ENCODE measurements around the gene VPS16.

Gene VPS16

DNA sequence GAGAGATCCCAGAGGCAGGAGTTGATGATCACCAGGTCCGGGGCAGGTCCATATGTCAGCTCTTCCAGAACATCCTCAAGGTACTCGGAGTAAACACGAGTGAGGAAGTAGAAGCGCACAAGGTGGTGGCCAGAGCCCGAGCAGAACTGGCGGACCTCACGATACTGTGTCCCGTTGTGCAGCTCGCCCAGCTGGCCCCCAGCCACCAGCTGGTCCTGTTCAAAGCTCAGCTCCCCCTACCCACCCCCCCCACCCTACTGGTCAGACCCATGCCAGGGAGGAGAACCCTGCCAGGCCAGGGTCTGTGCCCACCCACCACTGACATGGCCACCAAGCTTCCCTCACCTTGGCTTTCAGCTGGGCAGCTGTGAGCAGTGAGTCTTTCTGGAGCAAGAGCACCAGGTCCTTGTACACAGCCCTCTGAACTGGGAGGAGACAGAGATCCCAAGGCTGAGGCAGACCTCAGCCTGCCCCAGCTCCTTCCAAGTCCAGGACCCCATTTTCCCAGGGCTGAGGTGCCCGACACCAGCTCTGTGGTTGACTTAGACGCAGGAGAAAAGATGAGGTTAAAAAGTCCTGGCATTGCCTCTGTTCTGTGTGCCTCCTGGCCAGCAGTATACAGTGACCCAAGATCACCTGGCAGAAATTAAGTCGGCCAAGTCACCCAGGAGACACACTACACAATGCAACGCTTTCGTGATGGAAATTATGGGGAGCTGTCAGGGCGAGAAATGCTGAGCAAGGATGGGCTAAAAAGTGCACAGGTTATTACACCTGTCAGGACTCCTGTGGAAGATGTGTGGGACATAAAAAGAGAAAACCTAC lies 1.5 kb upstream of the VPS16 start:
- DNase-seq (ENCODE audit: low spot score in 2 of 2) (no peak), ATAC-seq (no peak)
- Mint-ChIP-seq H3K36me3 (peaks cover 24% of the 10 kb centered on the region), H3K4me3 (peak overlapping the region; percentile 73), H3K9me3 (peaks cover 2% of the 10 kb centered on the region), H3K4me1 (peaks cover 29% of the 10 kb centered on the region), H3K27ac (peak overlapping the region; percentile 94)

DNA sequence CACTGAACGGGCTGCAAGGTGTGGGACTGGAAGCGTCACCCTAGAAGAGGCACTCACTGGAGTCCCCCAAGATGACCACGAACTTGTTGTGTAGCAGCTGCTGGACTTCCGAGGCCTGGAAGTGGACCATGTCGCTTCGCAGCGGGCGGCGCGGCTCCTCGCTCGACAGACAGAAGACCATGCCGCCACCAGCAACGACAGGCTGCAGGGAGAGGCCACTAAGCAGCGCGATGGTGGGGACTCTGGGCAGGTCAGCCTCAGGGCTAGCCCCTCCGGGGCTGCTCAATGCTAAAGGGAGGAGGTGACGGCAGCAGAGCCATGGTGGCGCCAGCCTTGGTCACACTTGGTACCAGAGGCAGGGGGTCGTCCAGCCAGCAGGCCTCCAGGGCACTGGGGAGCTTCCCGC lies 810 bp upstream of the VPS16 start:
- peaks cover 2% of the 10 kb centered on the region for H3K9me3 Mint-ChIP-seq
- peaks cover 24% of the 10 kb centered on the region for H3K36me3 Mint-ChIP-seq
- H3K4me3 Mint-ChIP-seq, result peak overlapping the region; percentile 73
- DNase-seq (ENCODE audit: low spot score in 2 of 2) (no peak), ATAC-seq (no peak)
- H3K27ac Mint-ChIP-seq, result peak overlapping the region; percentile 94
- H3K4me1 Mint-ChIP-seq, result peaks cover 36% of the 10 kb centered on the region

DNA sequence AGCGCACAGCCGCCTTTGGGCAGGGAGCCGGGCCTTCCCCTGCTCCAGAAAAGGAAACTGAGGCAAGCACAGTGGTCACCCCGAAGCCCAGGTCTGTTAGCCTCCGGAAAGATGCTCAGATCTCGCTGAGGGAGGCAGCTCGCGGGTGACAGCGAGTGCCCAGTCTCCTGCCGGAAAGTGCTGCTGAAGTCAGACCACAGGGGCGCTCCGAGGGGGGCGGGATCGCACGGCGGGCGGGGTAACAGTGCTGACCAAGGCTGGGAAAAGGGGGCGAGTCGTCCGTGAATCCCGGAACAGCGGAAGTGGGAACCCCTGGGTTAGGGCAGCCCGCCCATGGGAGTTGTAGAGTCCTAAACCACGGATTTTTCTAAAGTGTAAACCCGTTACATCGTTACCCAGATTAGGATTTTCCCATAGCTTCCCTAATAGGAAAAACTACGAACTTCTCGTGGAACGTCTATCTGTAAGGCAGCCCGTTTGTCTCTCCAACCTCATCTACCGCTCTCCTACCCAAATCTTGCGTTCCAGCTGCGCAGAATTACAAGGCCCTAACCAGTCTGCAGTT lies 504 bp downstream of the VPS16 start:
- H3K9me3 Mint-ChIP-seq, result peaks cover 2% of the 10 kb centered on the region
- H3K27ac Mint-ChIP-seq, result peak overlapping the region; percentile 90
- peaks cover 24% of the 10 kb centered on the region for H3K36me3 Mint-ChIP-seq
- H3K4me3 Mint-ChIP-seq, result peak overlapping the region; percentile 73
- ATAC-seq (peak; percentile 57), DNase-seq (ENCODE audit: low spot score in 2 of 2) (peak; percentile 29 to 80)
- H3K4me1 Mint-ChIP-seq, result peaks cover 43% of the 10 kb centered on the region

DNA sequence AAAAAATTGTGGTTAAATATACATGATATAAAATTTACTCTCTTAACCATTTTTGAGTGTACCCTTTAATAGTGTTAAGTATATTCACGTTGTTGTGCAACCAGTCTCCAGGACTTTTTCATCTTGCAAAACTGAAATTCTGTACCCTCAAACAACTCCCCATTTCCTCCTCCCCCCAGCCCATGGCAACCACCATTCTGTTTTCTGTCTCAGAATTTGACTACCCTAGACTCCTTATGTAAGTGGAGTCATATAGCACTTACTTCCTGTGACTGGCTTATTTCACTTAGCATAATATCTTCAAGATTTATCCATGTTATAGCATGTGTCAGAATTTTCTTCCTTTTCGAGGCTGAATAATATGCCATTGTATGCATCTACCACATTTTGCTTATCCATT lies 5.1 kb downstream of the VPS16 start:
- peak; percentile 68 for ATAC-seq
- H3K36me3 Mint-ChIP-seq, result peaks cover 5% of the 10 kb centered on the region
- H3K4me3 Mint-ChIP-seq, result no peak overlapping the region
- H3K4me1 Mint-ChIP-seq, result peaks cover 32% of the 10 kb centered on the region
- H3K9me3 Mint-ChIP-seq, result no peaks in the 10 kb centered on the region
- no peak overlapping the region for H3K27ac Mint-ChIP-seq
- DNase-seq (ENCODE audit: low spot score in 2 of 2), result no peak

DNA sequence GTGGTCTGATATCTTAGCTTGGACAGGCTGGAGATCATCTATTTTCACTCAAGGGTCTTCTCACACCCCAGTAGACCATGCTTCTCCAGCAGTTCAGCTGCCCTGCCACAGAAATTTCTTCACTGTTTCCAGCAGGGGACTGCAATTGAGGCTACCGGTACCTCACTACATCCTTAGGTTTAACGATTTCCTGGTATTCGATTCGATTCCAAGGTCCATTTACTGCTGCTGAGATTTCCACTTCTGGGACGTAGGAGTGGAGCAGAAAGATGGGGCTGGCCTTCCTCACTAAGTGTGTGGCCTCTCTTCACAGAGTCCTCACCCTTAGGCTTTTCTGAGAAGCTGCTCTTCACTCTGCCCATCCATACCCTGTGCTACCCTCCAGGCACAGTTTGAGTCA lies 6.2 kb downstream of the VPS16 start:
- Mint-ChIP-seq H3K4me3 (no peak overlapping the region), H3K4me1 (peaks cover 28% of the 10 kb centered on the region), H3K27ac (peak overlapping the region; percentile 67), H3K36me3 (peaks cover 5% of the 10 kb centered on the region), H3K9me3 (no peaks in the 10 kb centered on the region)
- no peak for ATAC-seq
- DNase-seq (ENCODE audit: low spot score in 2 of 2), result no peak

DNA sequence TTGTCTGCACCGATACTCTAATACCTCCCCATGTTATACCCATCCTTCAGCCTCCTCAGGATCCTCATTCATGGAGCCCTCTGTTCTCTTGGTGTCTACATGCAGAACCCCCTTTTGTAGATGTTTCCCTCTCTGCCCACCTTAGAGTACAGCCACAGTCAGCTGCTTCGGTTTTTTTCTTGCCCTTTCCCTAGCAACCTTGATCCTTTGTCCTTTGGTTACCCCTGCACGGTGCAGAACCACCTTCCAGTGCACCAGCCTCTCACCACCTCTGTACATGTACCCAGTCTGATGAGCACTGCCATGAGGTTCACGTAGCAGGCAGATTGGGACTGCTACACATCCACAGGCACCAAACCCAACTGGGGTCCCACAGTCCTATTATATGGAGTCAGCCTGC lies 7.3 kb downstream of the VPS16 start:
- Mint-ChIP-seq H3K36me3 (peaks cover 5% of the 10 kb centered on the region), H3K4me3 (no peak overlapping the region), H3K27ac (peak overlapping the region; percentile 67), H3K9me3 (no peaks in the 10 kb centered on the region), H3K4me1 (peaks cover 34% of the 10 kb centered on the region)
- DNase-seq (ENCODE audit: low spot score in 2 of 2) (no peak), ATAC-seq (no peak)

DNA sequence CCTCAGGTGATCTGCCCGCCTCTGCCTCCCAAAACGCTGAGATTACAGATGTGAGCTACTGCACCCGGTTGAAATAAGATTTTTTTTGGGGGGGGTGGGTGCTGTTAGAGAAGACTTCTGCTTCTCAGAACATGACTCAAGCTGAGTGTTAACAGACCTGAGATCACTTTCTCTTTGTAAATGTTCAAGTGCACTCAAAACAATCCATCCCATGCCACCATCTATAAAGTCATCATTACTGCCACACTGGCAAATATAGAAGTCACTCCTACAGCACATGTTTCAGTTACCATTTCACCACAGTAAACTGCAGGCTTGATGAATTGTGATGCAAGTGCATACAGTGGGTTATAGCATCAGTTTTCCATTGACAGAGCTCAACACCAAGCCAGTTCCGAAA lies 9.0 kb downstream of the VPS16 start:
- Mint-ChIP-seq H3K27ac (no peak overlapping the region), H3K9me3 (no peaks in the 10 kb centered on the region), H3K36me3 (no peaks in the 10 kb centered on the region), H3K4me3 (no peak overlapping the region), H3K4me1 (peaks cover 33% of the 10 kb centered on the region)
- ATAC-seq (peak; percentile 57), DNase-seq (ENCODE audit: low spot score in 2 of 2) (no peak)

DNA sequence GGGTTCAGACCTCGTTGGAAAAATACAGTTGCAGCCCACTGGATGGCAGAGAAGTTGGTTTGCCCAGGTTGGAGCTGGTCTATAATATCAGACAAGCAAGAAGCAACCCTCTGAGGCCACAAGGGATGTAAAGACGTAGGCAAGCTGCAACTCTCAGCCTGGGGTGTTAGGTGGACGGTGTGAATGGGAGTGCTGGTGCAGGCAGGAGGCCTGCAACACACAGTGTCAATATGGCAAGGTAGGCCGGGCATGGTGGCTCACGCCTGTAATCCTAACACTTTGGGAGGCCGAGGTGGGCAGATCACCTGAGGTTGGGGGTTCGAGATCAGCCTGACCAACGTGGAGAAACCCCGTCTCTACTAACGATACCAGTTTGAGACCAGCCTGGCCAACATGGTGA lies 10.5 kb downstream of the VPS16 start:
- no peak overlapping the region for H3K4me3 Mint-ChIP-seq
- no peak for DNase-seq (ENCODE audit: low spot score in 2 of 2)
- H3K4me1 Mint-ChIP-seq, result peaks cover 24% of the 10 kb centered on the region
- no peaks in the 10 kb centered on the region for H3K9me3 Mint-ChIP-seq
- no peak for ATAC-seq
- no peaks in the 10 kb centered on the region for H3K36me3 Mint-ChIP-seq
- no peak overlapping the region for H3K27ac Mint-ChIP-seq

DNA sequence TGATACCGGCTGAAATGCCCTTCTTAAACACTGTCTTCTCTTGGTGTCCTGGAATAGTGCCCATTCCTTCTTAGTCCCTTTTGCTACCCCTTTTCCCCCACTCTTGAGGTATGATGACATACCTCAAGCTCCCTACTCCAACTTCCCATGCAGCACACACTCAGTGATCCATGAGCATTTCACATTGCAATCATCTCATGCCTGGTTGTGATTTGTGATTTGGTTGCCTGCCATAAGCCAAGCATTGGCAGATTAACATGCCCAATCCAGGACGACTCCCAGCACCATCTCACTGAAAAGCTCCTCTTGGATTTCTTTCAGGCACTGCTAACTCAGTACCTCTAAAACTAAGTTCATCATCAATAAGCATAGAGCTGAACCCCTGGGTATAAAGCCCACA lies 18.0 kb downstream of the VPS16 start:
- no peaks in the 10 kb centered on the region for H3K9me3 Mint-ChIP-seq
- peaks cover under 1% of the 10 kb centered on the region for H3K4me1 Mint-ChIP-seq
- DNase-seq (ENCODE audit: low spot score in 2 of 2) (no peak), ATAC-seq (no peak)
- H3K27ac Mint-ChIP-seq, result no peak overlapping the region
- no peak overlapping the region for H3K4me3 Mint-ChIP-seq
- no peaks in the 10 kb centered on the region for H3K36me3 Mint-ChIP-seq

DNA sequence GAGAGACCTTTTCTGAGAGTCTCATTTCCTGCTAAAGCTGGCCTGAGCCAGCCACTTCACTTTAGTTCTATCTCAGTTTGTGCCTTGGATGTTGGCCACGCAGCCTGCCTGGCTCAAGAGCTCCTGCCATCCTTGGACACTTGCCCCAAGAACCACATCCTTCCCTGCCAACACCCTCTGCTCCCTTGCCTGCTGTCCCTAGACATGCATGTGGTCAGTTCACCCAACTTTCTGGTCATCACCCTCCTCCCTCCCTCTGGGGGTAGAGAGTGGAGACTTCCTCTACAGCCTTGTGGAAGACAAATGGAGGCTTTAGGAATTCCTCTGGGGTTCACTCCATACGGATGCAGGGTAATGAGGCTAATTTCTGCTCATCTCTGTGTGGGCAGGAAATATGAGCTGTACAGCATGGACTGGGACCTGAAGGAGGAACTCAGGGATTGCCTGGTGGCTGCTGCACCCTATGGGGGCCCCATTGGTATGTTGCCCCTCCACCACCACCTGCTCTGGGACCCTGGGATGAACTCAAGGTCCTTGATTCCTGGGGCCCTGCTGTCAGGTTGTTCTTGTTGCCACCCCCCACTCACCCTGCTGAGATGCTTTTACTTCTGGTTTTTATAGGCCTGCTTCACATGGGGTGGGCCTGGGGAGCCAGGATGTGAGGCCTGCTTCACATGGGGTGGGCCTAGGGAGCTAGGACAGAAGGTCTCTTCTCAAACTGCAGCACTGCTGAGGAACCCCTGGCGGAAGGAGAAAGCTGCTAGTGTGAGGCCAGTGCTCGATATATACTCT lies 19.0 kb downstream of the VPS16 start:
- no peak for ATAC-seq
- Mint-ChIP-seq H3K4me1 (peaks cover 3% of the 10 kb centered on the region), H3K4me3 (no peak overlapping the region), H3K27ac (no peak overlapping the region), H3K9me3 (no peaks in the 10 kb centered on the region), H3K36me3 (no peaks in the 10 kb centered on the region)
- DNase-seq (ENCODE audit: low spot score in 2 of 2), result no peak

DNA sequence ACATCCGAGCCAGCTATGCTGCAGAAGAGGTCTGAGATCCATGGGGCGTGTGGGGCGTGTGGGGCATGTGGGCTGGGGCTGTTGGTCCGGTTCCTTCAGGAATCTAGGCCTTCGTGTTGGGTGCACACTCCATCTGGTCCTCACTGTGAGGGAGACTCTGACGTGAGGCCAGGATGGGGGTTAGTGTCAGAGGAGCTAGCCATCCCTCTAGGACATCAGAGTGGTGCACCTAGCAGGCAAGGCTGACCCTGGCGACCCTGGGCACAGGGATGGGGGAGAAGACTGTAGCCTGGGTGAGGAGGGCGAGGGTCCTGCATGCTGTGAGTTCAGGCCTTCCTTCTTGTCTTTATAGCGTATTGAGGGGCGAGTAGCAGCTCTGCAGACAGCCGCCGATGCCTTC lies 24.1 kb downstream of the VPS16 start:
- H3K9me3 Mint-ChIP-seq, result no peaks in the 10 kb centered on the region
- peak overlapping the region; percentile 86 for H3K27ac Mint-ChIP-seq
- H3K36me3 Mint-ChIP-seq, result peaks cover 6% of the 10 kb centered on the region
- peaks cover 33% of the 10 kb centered on the region for H3K4me1 Mint-ChIP-seq
- no peak for ATAC-seq
- no peak overlapping the region for H3K4me3 Mint-ChIP-seq
- no peak for DNase-seq (ENCODE audit: low spot score in 2 of 2)

DNA sequence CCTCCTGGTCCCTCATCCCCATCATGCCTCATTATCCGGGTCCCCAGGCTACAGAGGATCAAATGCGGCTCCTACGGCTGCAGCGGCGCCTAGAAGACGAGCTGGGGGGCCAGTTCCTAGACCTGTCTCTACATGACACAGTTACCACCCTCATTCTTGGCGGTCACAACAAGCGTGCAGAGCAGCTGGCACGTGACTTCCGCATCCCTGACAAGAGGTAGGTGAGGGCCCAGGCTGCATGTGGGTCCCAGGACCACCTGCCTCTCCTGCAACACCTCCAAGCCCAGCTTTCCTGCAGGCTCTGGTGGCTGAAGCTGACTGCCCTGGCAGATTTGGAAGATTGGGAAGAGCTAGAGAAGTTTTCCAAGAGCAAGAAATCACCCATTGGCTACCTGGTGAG lies 24.6 kb downstream of the VPS16 start:
- no peak for DNase-seq (ENCODE audit: low spot score in 2 of 2)
- Mint-ChIP-seq H3K4me1 (peaks cover 33% of the 10 kb centered on the region), H3K36me3 (peaks cover 6% of the 10 kb centered on the region), H3K4me3 (peak overlapping the region; percentile 55), H3K9me3 (no peaks in the 10 kb centered on the region), H3K27ac (peak overlapping the region; percentile 86)
- ATAC-seq, result no peak

DNA sequence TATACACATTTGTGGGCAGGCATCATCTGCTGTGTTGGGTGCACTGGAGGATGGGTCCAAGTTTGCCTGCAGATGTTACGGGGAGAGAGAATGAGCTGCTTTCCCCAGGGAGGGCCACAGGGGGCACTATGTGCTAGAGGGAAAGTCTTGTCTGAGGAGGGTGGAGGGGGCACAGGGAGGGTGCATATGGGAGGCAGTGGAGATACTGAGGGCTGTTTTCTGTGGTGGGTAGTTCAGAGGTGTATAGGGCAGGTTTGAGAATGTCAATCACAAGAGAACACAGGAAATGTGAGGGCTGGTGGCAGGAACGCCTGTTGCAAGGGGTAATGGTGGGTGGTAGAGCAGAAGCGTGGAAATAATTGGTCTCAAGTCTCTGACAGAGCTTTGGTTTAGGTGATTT lies 25.1 kb downstream of the VPS16 start:
- Mint-ChIP-seq H3K9me3 (no peaks in the 10 kb centered on the region), H3K36me3 (peaks cover 6% of the 10 kb centered on the region), H3K4me3 (peak overlapping the region; percentile 55), H3K4me1 (peaks cover 38% of the 10 kb centered on the region), H3K27ac (peak overlapping the region; percentile 86)
- DNase-seq (ENCODE audit: low spot score in 2 of 2) (peak in 1 of 2 donors; percentile 72), ATAC-seq (peak; percentile 82)

DNA sequence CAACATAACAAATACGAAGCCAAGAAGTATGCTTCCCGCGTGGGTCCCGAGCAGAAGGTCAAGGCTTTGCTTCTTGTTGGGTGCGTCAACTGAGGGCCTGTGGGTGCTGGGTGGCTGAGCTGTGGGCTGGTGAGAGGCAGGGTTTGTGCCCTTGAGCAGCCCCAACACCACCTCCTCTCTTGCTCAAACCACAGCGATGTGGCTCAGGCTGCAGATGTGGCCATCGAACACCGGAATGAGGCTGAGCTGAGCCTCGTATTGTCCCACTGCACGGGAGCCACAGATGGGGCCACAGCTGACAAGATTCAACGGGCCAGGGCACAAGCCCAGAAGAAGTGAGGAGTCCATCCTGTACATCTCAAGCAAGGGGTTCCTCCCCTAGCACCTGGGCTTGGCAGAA lies 25.7 kb downstream of the VPS16 start:
- Mint-ChIP-seq H3K4me1 (peaks cover 45% of the 10 kb centered on the region), H3K27ac (peak overlapping the region; percentile 86), H3K4me3 (peak overlapping the region; percentile 55), H3K9me3 (no peaks in the 10 kb centered on the region), H3K36me3 (peaks cover 10% of the 10 kb centered on the region)
- DNase-seq (ENCODE audit: low spot score in 2 of 2) (no peak), ATAC-seq (peak; percentile 62)

DNA sequence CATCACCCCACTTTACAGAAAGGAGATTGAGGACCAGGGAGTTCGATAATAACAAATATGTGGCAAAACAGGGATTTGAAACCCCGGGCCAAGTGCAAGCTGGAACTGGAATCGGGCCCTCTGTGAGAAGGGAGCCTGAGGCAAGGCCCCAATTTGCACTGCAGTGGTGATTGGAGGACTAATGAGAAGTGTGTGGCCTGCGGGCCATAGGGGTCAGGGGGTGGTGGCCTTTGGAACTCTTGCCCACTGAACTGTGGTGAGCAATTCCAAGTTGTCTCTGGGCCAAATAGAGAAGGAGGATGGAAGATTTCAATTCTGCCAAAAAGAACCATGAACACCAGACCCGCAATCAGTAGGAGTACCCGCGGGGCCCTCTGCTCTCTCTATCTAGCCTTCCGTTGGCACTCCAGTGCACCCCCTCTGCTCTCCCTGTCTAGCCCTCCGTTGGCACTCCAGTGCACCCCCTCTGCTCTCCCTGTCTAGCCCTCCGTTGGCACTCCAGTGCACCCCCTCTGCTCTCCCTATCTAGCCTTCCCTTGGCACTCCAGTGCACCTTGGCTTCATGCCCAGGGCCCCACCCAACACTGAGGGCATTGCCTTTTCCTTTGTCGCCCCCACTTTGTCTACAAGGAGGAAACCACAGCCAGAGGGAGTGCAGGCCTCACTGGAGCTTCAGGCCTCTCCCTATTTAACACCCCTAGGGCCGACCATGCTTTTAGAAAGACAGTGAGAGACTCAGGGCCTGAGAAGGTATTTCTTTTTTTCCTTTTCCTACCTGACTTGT lies 26.7 kb downstream of the VPS16 start:
- no peak for DNase-seq (ENCODE audit: low spot score in 2 of 2)

More for the DNA sequence above, 26.7 kb downstream of the VPS16 start:
- Mint-ChIP-seq H3K36me3 (peaks cover 18% of the 10 kb centered on the region), H3K4me1 (peaks cover 52% of the 10 kb centered on the region), H3K9me3 (no peaks in the 10 kb centered on the region), H3K27ac (peak overlapping the region; percentile 72), H3K4me3 (no peak overlapping the region)
- ATAC-seq, result no peak
